ENCODE measurements around the gene CWF19L2.

Gene CWF19L2

DNA sequence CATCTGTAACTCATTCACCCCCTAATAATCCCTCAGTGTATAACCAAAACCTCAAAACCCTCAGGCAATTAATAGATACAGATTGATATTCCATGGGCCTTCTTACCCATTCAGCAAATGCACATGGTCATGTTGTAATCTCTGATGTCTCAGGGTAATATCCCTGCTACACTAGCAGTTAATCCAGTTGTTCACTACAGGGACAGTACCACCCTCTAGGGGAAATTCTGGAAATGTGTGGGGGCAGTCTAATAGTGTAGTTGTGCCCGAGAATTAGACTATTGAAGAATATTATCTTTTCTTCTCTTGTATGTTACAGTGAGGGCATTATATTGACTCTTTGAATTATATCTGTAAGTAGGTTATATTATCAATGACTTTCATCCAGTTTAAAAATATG is 175.4 kb downstream of the CWF19L2 start:
- no peak for ATAC-seq
- H3K4me1 Mint-ChIP-seq, result no peaks in the 10 kb centered on the region
- H3K4me3 Mint-ChIP-seq, result no peak overlapping the region
- H3K9me3 Mint-ChIP-seq, result peaks cover 6% of the 10 kb centered on the region
- H3K36me3 Mint-ChIP-seq, result no peaks in the 10 kb centered on the region
- no peak overlapping the region for H3K27ac Mint-ChIP-seq
- H3K27me3 Mint-ChIP-seq, result no peaks in the 10 kb centered on the region
